Activated gamma-delta T cell treated with anti-CD3 and anti-CD28 coated beads, Interleukin-2, amount 50 U/mL, for 16 hours (primary cell): ENCODE results near the gene ATP2B2.

Source experiments
- DNase-seq: peaks from one replicate; pipeline ENCODE4 v3.0.0-alpha.2; 2020; ENCODE audit warnings: low read depth

Gene ATP2B2

GRCh38 chr3:10274601-10275000 is 230.8 kb downstream of the ATP2B2 start:
- DNase-seq, result no peak
